Measurements from ENCODE around the gene PDCD10. TPM values are rescaled to one million over a fixed set of nuclear protein-coding genes. Genes with fewer than 3 reads are reported as not detected.

PDCD10 gene
- total RNA-seq, 4 donors from 2014 or later: 45.4 to 83.5 (median 73.0) TPM

DNA sequence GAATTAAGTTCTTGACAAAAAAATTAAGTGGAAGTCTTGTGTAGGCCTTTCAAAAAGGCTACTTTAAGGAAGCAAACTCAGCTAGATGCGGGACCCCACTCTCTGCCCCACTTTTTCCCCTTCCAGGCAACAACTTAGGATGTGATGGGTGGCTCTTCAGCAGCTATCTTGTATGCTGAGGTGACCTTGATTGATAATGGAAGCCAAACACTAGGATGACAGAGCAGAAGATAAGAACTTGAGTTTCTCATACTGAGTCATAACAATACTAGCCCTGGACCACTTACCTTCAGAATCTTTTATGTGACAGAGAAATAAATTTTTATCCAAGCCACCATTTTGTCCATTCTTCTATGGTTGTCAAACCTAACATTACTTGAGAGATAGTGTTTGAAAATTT is 16.1 kb downstream of the PDCD10 start:
- Histone ChIP-seq H3K4me3 (no peak overlapping the region), H3K4me1 (no peaks in the 10 kb centered on the region), H3K27me3 (no peaks in the 10 kb centered on the region), H3K27ac (no peak overlapping the region), H3K36me3 (no peaks in the 10 kb centered on the region), H3K9me3 (no peaks in the 10 kb centered on the region)
- DNase-seq: no peak
- intact Hi-C loops (cut with DNase I; ENCODE audit: low total_unique reads): no loop called here
- no peak for TF ChIP-seq POLR2A (IDR thresholded peaks at IDR 0.05)
- TF ChIP-seq, protein P1, sequence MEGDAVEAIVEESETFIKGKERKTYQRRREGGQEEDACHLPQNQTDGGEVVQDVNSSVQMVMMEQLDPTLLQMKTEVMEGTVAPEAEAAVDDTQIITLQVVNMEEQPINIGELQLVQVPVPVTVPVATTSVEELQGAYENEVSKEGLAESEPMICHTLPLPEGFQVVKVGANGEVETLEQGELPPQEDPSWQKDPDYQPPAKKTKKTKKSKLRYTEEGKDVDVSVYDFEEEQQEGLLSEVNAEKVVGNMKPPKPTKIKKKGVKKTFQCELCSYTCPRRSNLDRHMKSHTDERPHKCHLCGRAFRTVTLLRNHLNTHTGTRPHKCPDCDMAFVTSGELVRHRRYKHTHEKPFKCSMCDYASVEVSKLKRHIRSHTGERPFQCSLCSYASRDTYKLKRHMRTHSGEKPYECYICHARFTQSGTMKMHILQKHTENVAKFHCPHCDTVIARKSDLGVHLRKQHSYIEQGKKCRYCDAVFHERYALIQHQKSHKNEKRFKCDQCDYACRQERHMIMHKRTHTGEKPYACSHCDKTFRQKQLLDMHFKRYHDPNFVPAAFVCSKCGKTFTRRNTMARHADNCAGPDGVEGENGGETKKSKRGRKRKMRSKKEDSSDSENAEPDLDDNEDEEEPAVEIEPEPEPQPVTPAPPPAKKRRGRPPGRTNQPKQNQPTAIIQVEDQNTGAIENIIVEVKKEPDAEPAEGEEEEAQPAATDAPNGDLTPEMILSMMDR (IDR thresholded peaks at IDR 0.05): no peak

DNA sequence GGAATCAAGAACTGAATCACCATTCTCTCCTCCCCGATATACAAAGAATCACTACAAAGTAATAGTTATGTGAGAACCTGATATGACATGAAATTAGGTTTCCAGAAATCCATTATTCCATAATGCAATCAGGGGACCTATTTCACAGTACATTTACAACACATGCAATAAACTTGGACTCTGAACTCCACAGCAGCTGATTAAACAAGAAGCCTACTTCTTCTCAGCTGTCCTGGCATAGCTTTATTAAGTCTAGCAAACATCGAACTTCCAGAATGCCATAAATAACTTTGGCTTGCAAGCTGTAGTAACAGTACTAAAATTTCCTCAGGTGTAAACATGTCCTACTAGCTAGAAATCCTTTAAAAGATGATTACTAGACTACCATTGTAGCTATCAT is 17.8 kb downstream of the PDCD10 start:
- intact Hi-C loops (cut with DNase I; ENCODE audit: low total_unique reads): no loop called here
- no peak for DNase-seq
- no peaks in the 10 kb centered on the region for H3K36me3 ChIP-seq
- H3K27me3 ChIP-seq: no peaks in the 10 kb centered on the region
- TF ChIP-seq POLR2A (IDR thresholded peaks at IDR 0.05): no peak
- TF ChIP-seq, protein P1 (IDR thresholded peaks at IDR 0.05): no peak
- H3K4me3 ChIP-seq: no peak overlapping the region
- H3K27ac ChIP-seq: no peak overlapping the region
- H3K9me3 ChIP-seq: no peaks in the 10 kb centered on the region
- H3K4me1 ChIP-seq: no peaks in the 10 kb centered on the region

DNA sequence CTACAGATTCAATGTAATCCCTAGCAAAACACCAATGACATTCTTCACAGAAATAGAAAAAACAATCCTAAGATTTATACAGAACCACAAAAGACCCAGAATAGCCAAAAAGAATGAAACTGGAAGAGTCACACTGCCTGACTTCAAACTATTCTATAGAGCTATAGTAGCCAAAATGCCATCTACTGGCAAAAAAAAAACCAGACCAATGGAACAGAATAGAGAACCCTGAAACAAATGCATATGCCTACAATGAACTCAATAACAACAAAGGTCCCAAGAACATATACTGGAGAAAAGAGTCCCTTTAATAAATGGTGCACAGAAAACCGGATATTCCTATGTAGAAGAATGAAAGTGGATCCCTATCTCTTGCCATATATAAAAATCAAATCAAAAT is 19.8 kb downstream of the PDCD10 start:
- intact Hi-C loops (cut with DNase I; ENCODE audit: low total_unique reads): no loop called here
- no peaks in the 10 kb centered on the region for H3K9me3 ChIP-seq
- no peak for TF ChIP-seq POLR2A (IDR thresholded peaks at IDR 0.05)
- TF ChIP-seq, protein P1 (IDR thresholded peaks at IDR 0.05): no peak
- no peak overlapping the region for H3K27ac ChIP-seq
- H3K4me1 ChIP-seq: no peaks in the 10 kb centered on the region
- no peak for DNase-seq
- H3K4me3 ChIP-seq: no peak overlapping the region
- no peaks in the 10 kb centered on the region for H3K36me3 ChIP-seq
- no peaks in the 10 kb centered on the region for H3K27me3 ChIP-seq

DNA sequence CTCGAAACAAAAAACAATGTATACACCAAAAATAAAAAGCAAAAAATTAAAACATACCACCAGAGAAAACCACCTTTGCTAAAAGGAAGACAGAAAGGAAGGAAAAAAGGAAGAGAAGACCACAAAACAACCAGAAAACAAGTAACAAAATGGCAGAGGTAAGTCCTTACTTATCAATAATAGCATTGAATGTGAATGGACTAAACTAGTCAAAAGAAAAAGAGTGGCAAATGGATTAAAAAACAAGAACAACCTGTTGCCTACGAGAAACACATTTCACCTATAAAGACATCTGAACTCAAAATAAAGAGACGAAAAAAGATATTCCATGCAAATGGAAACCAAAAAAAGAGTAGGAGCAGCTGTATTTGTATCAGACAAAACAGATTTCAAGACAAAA is 22.2 kb downstream of the PDCD10 start:
- Histone ChIP-seq H3K4me1 (no peaks in the 10 kb centered on the region), H3K27ac (no peak overlapping the region), H3K4me3 (no peak overlapping the region), H3K36me3 (no peaks in the 10 kb centered on the region), H3K27me3 (no peaks in the 10 kb centered on the region), H3K9me3 (no peaks in the 10 kb centered on the region)
- TF ChIP-seq, protein P1 (IDR thresholded peaks at IDR 0.05): no peak
- TF ChIP-seq POLR2A (IDR thresholded peaks at IDR 0.05): no peak
- intact Hi-C loops (cut with DNase I; ENCODE audit: low total_unique reads): no loop called here
- no peak for DNase-seq

DNA sequence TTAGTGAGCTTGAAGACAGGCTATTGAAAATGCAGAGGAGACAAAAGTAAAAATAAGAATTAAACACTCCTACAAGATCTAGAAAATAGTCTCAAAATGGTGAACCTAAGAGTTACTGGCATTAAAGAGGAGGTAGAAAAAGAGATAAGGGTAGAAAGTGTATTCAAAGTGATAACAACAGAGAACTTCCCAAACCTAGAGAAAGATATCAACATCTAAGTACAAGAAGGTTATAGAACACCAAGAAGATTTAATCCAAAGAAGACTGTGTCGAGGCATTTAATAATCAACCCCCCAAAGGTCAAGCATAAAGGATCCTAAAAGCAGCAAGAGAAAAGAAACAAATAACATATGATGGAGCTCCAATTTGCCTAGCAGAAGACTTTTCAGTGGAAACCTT is 23.3 kb downstream of the PDCD10 start:
- DNase-seq: no peak
- Histone ChIP-seq H3K36me3 (no peaks in the 10 kb centered on the region), H3K27me3 (no peaks in the 10 kb centered on the region), H3K4me3 (no peak overlapping the region), H3K4me1 (no peaks in the 10 kb centered on the region), H3K9me3 (no peaks in the 10 kb centered on the region), H3K27ac (no peak overlapping the region)
- no peak for TF ChIP-seq POLR2A (IDR thresholded peaks at IDR 0.05)
- TF ChIP-seq, protein P1 (IDR thresholded peaks at IDR 0.05): no peak
- intact Hi-C loops (cut with DNase I; ENCODE audit: low total_unique reads): no loop called here

Data from uterus (tissue), 4 donors.